Spleen (tissue), 7 donors: Measurements from ENCODE around the gene SNRPD3.

Experiments used
- CTCF ChIP-seq, 11 experiments: fragments of 200-600 bp in 7 of 11; fragments of 450-650 bp in 4 of 11; sonication (generic) in 4 of 11; IDR thresholded peaks in 8 of 11; conservative IDR thresholded peaks in 3 of 11; 1 replicate in 7 of 11; 2 replicates in 4 of 11; pipeline versions ENCODE4 v1.4.0 to v1.8.0; 2016 to 2021; ENCODE audit warnings: antibody characterized with exemption in 11 of 11, inconsistent platforms in 4 of 11, mild to moderate bottlenecking in 1 of 11
- POLR2A ChIP-seq, 3 donors: fragments of 450-650 bp; IDR thresholded peaks; one replicate each; pipeline ENCODE4 v1.5.1; 2017; ENCODE audit warnings: antibody characterized with exemption in 3 of 3, mild to moderate bottlenecking in 1 of 3
- donor health status: DM: no; HTN: no; CAD: no; lungs with moderate emphysema.
- donor health status: DM: no; HTN: no; CAD: no.
- donor health status: DM: no; HTN: no; CAD: no.

- TF ChIP-seq CTCF (IDR thresholded peaks at IDR 0.05 in 8 of 11, conservative IDR thresholded peaks at IDR 0.05 in 3 of 11) (no peak), POLR2A (IDR thresholded peaks at IDR 0.05) (no peak)
These were observed 35.6 kb downstream of the SNRPD3 start for GRCh38 chr22:24591286-24591830.
